Transverse colon (tissue), 3 donors: ENCODE measurements around the gene UVRAG.

Source experiments
- EP300 ChIP-seq: sonication (generic); formaldehyde crosslinking; IDR thresholded peaks from one replicate; pipeline ENCODE4 v1.6.1; 2017; ENCODE audit warnings: antibody characterized with exemption, low read depth
- POLR2A ChIP-seq: fragments of 450-650 bp; IDR thresholded peaks from one replicate; pipeline ENCODE4 v1.6.1; 2016; ENCODE audit warnings: antibody characterized with exemption, mild to moderate bottlenecking, moderate library complexity
- TF ChIP-seq, protein P1 (sequence below), 5 experiments: fragments of 200-600 bp in 3 of 5; fragments of 450-650 bp in 2 of 5; sonication (generic) in 3 of 5; IDR thresholded peaks; 1 replicate in 2 of 5; 2 replicates in 3 of 5; pipeline ENCODE4 v1.5.1; 2016 to 2017; ENCODE audit warnings: antibody characterized with exemption in 5 of 5, inconsistent platforms in 3 of 5, mild to moderate bottlenecking in 2 of 5, moderate library complexity in 1 of 5

DNA sequence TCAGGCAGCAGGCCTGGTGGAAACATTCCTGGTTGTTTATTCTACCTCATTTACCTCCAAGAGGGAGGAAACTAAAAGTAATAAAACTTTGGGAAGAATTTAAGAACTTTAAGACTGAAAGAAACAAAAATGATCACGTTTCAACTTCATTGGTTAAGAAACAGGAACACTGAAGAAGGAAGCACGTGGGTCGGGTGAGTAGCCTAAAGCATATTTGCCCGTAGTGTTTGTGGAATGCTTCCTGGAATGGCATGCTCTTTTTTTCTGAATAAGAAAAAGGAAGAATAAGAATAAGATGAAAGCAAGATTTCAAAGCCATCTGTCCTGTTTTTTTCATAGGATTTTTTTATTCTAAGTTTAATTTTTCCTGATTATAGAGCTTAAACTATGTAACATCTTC, 308.2 kb downstream of the UVRAG start:
- TF ChIP-seq POLR2A (no peak), EP300 (no peak)
- TF ChIP-seq, protein P1, sequence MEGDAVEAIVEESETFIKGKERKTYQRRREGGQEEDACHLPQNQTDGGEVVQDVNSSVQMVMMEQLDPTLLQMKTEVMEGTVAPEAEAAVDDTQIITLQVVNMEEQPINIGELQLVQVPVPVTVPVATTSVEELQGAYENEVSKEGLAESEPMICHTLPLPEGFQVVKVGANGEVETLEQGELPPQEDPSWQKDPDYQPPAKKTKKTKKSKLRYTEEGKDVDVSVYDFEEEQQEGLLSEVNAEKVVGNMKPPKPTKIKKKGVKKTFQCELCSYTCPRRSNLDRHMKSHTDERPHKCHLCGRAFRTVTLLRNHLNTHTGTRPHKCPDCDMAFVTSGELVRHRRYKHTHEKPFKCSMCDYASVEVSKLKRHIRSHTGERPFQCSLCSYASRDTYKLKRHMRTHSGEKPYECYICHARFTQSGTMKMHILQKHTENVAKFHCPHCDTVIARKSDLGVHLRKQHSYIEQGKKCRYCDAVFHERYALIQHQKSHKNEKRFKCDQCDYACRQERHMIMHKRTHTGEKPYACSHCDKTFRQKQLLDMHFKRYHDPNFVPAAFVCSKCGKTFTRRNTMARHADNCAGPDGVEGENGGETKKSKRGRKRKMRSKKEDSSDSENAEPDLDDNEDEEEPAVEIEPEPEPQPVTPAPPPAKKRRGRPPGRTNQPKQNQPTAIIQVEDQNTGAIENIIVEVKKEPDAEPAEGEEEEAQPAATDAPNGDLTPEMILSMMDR (IDR thresholded peaks at IDR 0.05): no peak
